Hepatocyte (in vitro differentiated cells): ENCODE results near the gene MS4A15. TPM values are rescaled to one million over a fixed set of nuclear protein-coding genes. Genes with fewer than 3 reads are reported as not detected.

Experiments
- DNase-seq: peaks from one replicate; pipeline ENCODE4 v3.0.0-alpha.2; 2016; ENCODE audit warnings: low spot score
- H2AFZ ChIP-seq: fragments of 200-600 bp; sonication (generic); 2 replicates; pipeline ENCODE4 v1.6.0; 2016; ENCODE audit warnings: antibody characterized with exemption, mild to moderate bottlenecking
- H3K27ac ChIP-seq: fragments of 200-600 bp; sonication (generic); 2 replicates; pipeline ENCODE4 v1.5.1; 2016; ENCODE audit warnings: mild to moderate bottlenecking
- H3K27me3 ChIP-seq: fragments of 200-600 bp; sonication (generic); 2 replicates; pipeline ENCODE4 v1.6.1; 2016
- H3K36me3 ChIP-seq: fragments of 200-600 bp; sonication (generic); replicated peaks from 2 replicates; pipeline ENCODE4 v1.5.1; 2016; ENCODE audit warnings: low read depth; ENCODE audit not compliant: insufficient read depth
- H3K4me1 ChIP-seq: fragments of 200-600 bp; sonication (generic); 2 replicates; pipeline ENCODE4 v1.5.1; 2016; ENCODE audit warnings: mild to moderate bottlenecking, moderate library complexity; ENCODE audit not compliant: insufficient read depth
- H3K4me2 ChIP-seq: fragments of 200-600 bp; sonication (generic); 2 replicates; pipeline ENCODE4 v1.6.0; 2016
- H3K4me3 ChIP-seq: fragments of 200-600 bp; sonication (generic); 2 replicates; pipeline ENCODE4 v1.5.1; 2016; ENCODE audit warnings: mild to moderate bottlenecking
- H3K79me2 ChIP-seq: fragments of 200-600 bp; sonication (generic); 2 replicates; pipeline ENCODE4 v1.6.0; 2017; ENCODE audit warnings: mild to moderate bottlenecking
- H3K9me2 ChIP-seq: fragments of 200-600 bp; sonication (generic); replicated peaks from 2 replicates; pipeline ENCODE4 v1.6.0; 2017; ENCODE audit warnings: mild to moderate bottlenecking; ENCODE audit not compliant: insufficient read depth
- H3K9me3 ChIP-seq: fragments of 200-600 bp; sonication (generic); 2 replicates; pipeline ENCODE4 v1.5.1; 2016; ENCODE audit warnings: low read depth, mild to moderate bottlenecking
- H4K20me1 ChIP-seq: fragments of 200-600 bp; sonication (generic); 2 replicates; pipeline ENCODE4 v1.6.0; 2016; ENCODE audit warnings: mild to moderate bottlenecking; ENCODE audit not compliant: insufficient read depth, poor library complexity, severe bottlenecking
- CTCF ChIP-seq: fragments of 200-600 bp; sonication (generic); IDR thresholded peaks from 2 replicates; pipeline ENCODE4 v1.5.1; 2016; ENCODE audit warnings: antibody characterized with exemption, mild to moderate bottlenecking; ENCODE audit not compliant: poor library complexity
- EZH2 ChIP-seq: fragments of 200-600 bp; sonication (generic); IDR thresholded peaks from 2 replicates; pipeline ENCODE4 v1.6.1; 2016; ENCODE audit warnings: antibody characterized with exemption, mild to moderate bottlenecking, borderline replicate concordance
- EZH2phosphoT487 ChIP-seq: fragments of 200-600 bp; sonication (generic); IDR thresholded peaks from one replicate; pipeline ENCODE4 v1.6.1; 2018; ENCODE audit warnings: antibody characterized with exemption, mild to moderate bottlenecking, low read depth, moderate library complexity; ENCODE audit not compliant: unreplicated experiment, severe bottlenecking
- WGBS: methylation state at CpG from one replicate; pipeline ENCODE4 v1.1.6; 2016; ENCODE audit warnings: low lambda C conversion rate; ENCODE audit errors: missing lambda C conversion rate; 5-methylcytosine and 5-hydroxymethylcytosine counted together
- polyA plus RNA-seq: library from polyadenylated mRNA; unstranded; fragments of >200 nt; fragmentation: Nextera tagmentation; extraction: Ambion mirVana; gene quantifications from 2 replicates; pipeline ENCODE4 v1.2.1, GENCODE V29; 2016
- total RNA-seq: library from RNA; depleted of rRNA; stranded (reverse); fragments of >200 nt; gene quantifications from 2 replicates; pipeline ENCODE4 v1.2.3, GENCODE V29; 2014

The MS4A15 gene
- total and polyA plus RNA-seq, 2 experiments from 2014 or later = 1.1 to 4.3 TPM

- H3K4me1 ChIP-seq = peaks cover 8% of the 10 kb centered on the region
- H3K9me2 ChIP-seq = no peaks in the 10 kb centered on the region
- no peaks in the 10 kb centered on the region for H3K9me3 ChIP-seq
- H3K36me3 ChIP-seq = no peaks in the 10 kb centered on the region
- no peaks in the 10 kb centered on the region for H3K79me2 ChIP-seq
- WGBS = 83% methylated on average over 4 of the region's 4 CpGs
- no peak for DNase-seq
- no peak overlapping the region for H3K4me3 ChIP-seq
- no peak overlapping the region for H2AFZ ChIP-seq
- TF ChIP-seq EZH2 (no peak), EZH2phosphoT487 (no peak), CTCF (no peak)
- H3K27ac ChIP-seq = peak overlapping the region; percentile 82
- H3K27me3 ChIP-seq = no peaks in the 10 kb centered on the region
- H4K20me1 ChIP-seq = no peaks in the 10 kb centered on the region
- H3K4me2 ChIP-seq = no peak overlapping the region
These were observed 4.9 kb downstream of the MS4A15 start for GRCh38 chr11:60761436-60762190.

DNA sequence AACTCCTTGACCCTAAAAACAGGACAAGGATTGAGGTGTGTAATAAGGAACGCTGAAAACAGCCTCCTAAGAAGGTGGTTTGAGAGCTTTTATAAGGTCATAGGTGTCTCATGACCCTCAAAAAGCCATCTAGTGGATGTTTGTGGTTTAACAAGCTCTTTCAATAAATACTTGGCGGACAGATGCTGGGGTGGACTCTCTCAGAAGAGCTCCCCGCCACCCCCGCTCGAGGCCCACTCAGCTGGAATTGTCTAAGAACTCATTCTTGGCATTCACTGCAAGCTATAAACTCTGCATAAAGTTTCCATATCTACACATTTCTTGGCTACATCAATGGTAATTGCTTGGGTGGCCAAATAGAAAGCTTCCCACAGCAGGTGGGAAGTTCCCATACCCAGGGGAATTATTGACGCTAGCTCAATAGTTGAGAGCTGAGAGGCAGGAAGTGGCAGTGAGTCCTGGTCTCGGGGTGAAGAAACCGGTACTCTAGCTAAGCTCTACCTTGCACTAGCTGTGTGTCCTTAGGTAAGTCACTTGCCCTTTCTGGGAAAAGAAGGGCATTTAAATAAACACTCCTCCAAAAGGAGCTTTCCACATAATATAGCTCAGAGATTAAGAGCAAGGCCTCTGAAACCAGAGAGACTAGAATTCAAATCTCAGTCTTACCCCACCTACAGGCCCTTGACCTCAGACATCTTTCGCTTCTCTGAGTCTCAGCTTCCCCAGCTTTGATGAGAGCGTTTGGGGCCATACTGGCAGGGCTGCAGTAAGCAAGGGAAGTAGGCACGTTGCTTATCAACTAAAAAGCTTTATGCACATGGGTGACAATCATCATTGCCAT lies 6.4 kb downstream of the MS4A15 start:
- Histone ChIP-seq H2AFZ (no peak overlapping the region), H3K4me3 (no peak overlapping the region), H3K9me3 (no peaks in the 10 kb centered on the region)

GRCh38 chr11:60763692-60764369 lies 7.2 kb downstream of the MS4A15 start:
- Histone ChIP-seq H3K4me1 (peaks cover under 1% of the 10 kb centered on the region), H3K4me2 (no peak overlapping the region), H3K27me3 (no peaks in the 10 kb centered on the region), H3K27ac (no peak overlapping the region), H3K9me3 (no peaks in the 10 kb centered on the region), H3K36me3 (no peaks in the 10 kb centered on the region), H4K20me1 (no peaks in the 10 kb centered on the region), H2AFZ (no peak overlapping the region), H3K9me2 (no peaks in the 10 kb centered on the region), H3K79me2 (no peaks in the 10 kb centered on the region), H3K4me3 (no peak overlapping the region)
- no peak for DNase-seq
- no peak for TF ChIP-seq EZH2phosphoT487
- no peak for TF ChIP-seq EZH2
- no peak for TF ChIP-seq CTCF
- 86% methylated on average over 11 of the region's 11 CpGs for WGBS

More for the DNA sequence above, 6.4 kb downstream of the MS4A15 start:
- H3K36me3 ChIP-seq = no peaks in the 10 kb centered on the region
- peaks cover 8% of the 10 kb centered on the region for H3K4me1 ChIP-seq
- H3K9me2 ChIP-seq = no peaks in the 10 kb centered on the region
- no peak overlapping the region for H3K27ac ChIP-seq
- TF ChIP-seq CTCF = peak; percentile 17
- no peak for TF ChIP-seq EZH2
- WGBS = 61% methylated on average over 11 of the region's 11 CpGs
- no peaks in the 10 kb centered on the region for H4K20me1 ChIP-seq
- H3K27me3 ChIP-seq = no peaks in the 10 kb centered on the region
- H3K4me2 ChIP-seq = no peak overlapping the region
- no peaks in the 10 kb centered on the region for H3K79me2 ChIP-seq
- DNase-seq = peak; percentile 48
